GM18508 (cell line): ENCODE results near the gene PLA2G7.
"Not testable (repeated sequence)": the region's sequence is repeated elsewhere in the genome, so short reads cannot be mapped to it uniquely, and the experiment has no call there.

Experiments used
- ATAC-seq: cut with Tn5 transposase; IDR thresholded peaks from one replicate; pipeline ENCODE4 v1.9.1; 2021; ENCODE audit warnings: moderate number of reproducible peaks; ENCODE audit not compliant: insufficient read depth, unreplicated experiment

PLA2G7 gene

GRCh38 chr6:46734867-46735719 lies at the start of gene PLA2G7:
Gene PLA2G7, minus strand, starts transcription at chr6:46735375. Its CDS starts 12,484 bp downstream, at chr6:46722891.
- no peak for ATAC-seq

DNA sequence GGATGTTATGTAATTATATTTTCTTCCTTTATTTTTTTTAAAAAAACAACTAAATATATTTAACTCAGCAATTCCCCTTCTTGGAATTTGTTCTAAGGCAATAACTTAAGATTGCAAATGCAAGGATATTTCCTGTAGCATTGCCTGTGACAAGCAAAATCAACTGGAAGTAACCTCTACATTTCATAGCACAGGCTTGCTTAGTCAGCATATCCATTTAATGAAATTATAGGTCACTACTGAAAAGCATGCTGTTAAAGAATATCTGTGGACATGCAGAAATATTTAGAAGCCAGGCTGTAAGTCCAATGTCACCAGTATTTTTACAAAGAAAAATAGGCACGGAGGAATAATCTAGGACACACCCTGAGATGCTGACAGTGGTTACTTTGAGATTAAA lies 49.4 kb upstream of the PLA2G7 start:
- no peak for ATAC-seq

- no peak for ATAC-seq
Measured at GRCh38 chr6:46781478-46782378, 46.6 kb upstream of the PLA2G7 start.

DNA sequence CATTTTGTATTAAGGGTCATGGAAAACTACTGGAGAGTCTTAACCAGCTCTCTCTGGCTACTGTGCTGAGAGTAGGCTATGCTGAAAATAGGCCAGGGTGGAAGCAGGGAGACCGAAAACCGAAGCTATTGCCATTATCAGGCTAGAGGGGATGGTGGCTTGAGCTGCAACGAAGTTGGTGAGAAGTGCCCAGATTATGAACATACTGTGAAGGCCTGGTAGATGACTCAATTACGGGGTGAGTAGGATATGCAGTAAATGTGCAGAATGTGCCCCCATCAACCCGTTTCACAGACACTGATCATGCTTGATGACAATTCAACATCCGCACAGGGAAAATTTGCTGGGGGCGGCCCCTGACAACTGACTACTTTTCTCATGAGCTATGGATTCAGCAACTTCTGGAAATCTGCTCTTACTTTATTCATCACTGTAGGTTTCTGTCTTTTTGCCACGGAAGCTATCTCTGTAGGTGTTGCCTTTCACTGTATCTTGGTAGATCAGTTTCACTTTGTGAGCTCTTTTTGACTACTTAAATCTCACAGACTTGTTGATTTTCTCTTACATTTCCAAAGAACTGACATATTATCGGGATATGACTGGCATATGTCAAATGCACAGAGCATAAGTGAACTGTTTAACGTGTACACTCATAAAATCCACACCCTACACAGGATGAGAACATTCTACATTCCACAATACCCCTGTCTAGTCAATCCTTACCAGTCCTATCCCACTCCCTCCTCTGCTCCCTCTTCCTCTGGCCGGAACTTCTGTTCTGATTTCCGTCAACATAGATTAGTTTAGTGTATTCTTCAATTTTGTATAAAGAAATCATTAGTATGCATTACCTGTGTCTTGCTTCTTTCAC lies 42.5 kb upstream of the PLA2G7 start:
- no peak for ATAC-seq

GRCh38 chr6:46776070-46776712 lies 41.0 kb upstream of the PLA2G7 start:
- no peak for ATAC-seq

- ATAC-seq = not testable (repeated sequence)
Measured at GRCh38 chr6:46774736-46775135, 39.6 kb upstream of the PLA2G7 start.

DNA sequence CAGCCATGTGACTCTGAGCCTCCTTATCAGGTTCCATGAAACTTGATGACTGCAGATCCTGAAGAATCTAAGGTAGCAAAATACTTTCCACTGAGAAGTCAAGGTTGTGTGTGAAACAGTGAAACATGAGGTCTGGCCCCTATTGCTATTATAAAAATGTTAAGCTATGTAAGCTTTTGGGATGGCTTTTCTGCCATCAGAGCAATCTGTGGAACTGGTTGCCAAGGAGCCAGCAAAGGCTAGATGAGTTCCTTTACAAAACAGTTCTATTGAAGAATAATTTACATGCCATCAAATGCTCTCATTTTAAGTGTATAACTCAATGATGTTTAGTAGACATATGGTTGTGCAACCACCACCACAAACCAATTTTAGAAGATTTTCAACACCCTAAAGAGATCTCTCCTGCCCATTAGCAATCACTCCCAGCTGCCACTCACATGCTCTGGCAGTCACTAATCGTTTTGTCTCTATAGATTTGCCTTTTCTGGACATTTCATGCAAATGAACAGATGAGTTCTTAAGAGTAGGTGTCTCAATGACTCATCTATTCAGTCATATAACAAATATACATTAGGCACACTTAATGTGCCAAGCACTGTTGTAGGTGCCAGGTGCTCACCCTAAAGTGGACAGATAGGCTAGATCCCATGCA lies 38.2 kb upstream of the PLA2G7 start:
- ATAC-seq = no peak

GRCh38 chr6:46772762-46773161 lies 37.6 kb upstream of the PLA2G7 start:
- ATAC-seq = no peak

GRCh38 chr6:46772016-46772415 lies 36.8 kb upstream of the PLA2G7 start:
- ATAC-seq = no peak

DNA sequence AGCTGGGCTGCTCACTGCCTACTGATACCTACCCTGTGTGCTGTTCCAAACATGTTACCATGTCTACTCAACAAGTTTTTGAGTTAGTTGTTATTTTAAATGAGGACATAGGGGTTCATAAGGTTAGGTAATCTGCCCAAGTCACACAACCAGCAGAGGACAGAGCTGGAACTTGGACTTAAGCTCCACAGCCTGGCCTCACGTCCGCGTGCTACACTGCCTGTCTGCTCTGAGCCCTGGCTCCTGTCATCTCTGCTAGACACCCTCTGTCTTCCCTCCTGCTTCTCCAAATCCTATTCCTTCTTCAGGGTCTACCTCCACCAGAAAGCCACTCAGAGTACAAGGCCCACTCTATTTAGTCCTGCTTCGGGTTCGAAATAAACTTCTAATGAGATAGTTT lies 29.8 kb upstream of the PLA2G7 start:
- no peak for ATAC-seq

GRCh38 chr6:46764280-46764679 lies 29.1 kb upstream of the PLA2G7 start:
- not testable (repeated sequence) for ATAC-seq

DNA sequence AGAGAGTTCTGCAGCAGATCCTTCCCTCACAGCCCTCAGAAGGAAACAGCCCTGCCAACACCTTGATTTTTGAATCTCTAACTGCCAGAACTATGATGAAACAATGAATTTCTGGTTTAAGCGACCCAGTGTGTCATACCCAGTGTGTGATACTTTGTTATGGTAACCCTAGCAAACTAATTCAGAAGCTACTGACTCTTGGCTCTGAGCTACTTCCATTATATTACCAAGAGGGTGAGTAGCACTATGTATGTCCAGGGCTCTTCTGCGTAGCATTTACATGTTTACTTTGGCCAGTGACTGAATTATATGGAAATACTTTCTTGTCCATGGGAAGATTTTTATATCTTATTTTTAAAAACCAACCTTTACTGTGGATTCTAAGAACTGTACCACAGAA lies 28.3 kb upstream of the PLA2G7 start:
- ATAC-seq = no peak

DNA sequence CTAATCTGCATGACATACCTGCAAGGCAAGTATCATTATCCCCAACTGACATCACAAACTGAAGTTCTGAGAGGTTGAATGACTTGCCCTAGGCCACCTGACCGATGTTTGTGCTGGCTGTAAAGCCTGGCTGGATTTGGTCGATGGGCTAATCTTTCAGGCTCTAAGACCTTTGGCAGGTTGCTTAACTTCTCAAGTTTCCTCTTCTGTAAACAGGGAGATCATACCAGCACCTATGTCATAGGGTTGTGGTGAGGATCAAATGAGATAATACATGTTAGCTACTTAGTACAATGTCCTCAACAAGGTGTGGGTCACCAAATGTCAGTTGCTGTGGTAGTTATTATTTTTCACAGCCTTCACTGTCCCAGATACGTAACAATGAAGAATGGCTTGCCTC lies 25.8 kb upstream of the PLA2G7 start:
- ATAC-seq = no peak

- no peak for ATAC-seq
Measured at GRCh38 chr6:46758960-46759753, 24.0 kb upstream of the PLA2G7 start.

DNA sequence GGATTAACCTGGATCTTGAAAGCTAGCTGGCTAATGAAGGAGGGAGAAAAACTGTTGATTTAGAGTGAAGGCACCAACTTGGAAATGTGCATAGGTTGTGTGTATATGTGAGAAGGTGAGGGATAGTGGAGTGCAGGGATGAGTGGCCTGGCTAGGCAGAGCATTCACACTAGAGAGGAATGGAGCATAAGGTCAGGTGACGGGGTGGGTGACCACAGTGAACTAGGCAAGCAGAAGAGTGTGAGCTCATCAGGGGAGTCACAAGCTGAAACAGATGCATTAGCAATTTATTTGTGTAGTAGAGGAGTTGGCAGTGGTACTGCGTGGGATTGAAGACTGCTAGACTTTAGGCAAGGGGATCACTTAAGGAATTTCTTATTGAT lies 22.0 kb upstream of the PLA2G7 start:
- no peak for ATAC-seq

- ATAC-seq = no peak
Measured at GRCh38 chr6:46756469-46757213, 21.5 kb upstream of the PLA2G7 start.

- ATAC-seq = no peak
Measured at GRCh38 chr6:46755865-46756264, 20.7 kb upstream of the PLA2G7 start.

DNA sequence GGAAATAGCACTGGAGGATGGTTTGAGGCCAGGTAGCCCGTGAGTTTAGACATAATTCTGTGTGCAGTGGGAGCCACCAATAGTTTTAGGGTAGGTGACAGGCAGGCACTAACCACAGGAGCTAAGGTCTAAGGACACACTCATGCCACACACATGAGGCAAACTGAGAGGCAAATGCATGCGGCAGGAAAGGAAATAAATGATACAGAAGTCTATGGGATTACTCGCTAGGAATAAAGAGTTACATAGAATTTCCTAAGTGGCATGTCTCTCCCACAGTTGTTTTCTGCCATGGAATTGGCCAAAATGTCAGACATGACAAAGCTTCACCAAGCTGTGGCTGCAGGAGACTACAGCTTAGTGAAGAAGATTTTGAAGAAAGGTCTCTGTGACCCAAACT lies 16.5 kb upstream of the PLA2G7 start:
- no peak for ATAC-seq
